ENCODE results near the gene SCLY.
"Not testable (repeated sequence)": the region's sequence is repeated elsewhere in the genome, so short reads cannot be mapped to it uniquely, and the experiment has no call there.

Gene SCLY

GRCh38 chr2:238106339-238106697 is 45.5 kb downstream of the SCLY start:
- no peaks in the 10 kb centered on the region for H3K36me3 ChIP-seq (ENCODE audit: insufficient read depth, low read length)
- H3K9me3 ChIP-seq (ENCODE audit: low read length): no peaks in the 10 kb centered on the region
- H2AFZ ChIP-seq (ENCODE audit: low read depth, low read length): no peak overlapping the region
- no peaks in the 10 kb centered on the region for H3K27me3 ChIP-seq (ENCODE audit: insufficient read depth, low read length)
- H3K4me3 ChIP-seq (ENCODE audit: low read length): no peak overlapping the region
- H3K4me1 ChIP-seq (ENCODE audit: insufficient read depth, low read length): peaks cover 16% of the 10 kb centered on the region

GRCh38 chr2:238106698-238107524 is 46.1 kb downstream of the SCLY start:
- no peaks in the 10 kb centered on the region for H3K27me3 ChIP-seq (ENCODE audit: insufficient read depth, low read length)
- H3K36me3 ChIP-seq (ENCODE audit: insufficient read depth, low read length): no peaks in the 10 kb centered on the region
- peaks cover 16% of the 10 kb centered on the region for H3K4me1 ChIP-seq (ENCODE audit: insufficient read depth, low read length)
- no peaks in the 10 kb centered on the region for H3K9me3 ChIP-seq (ENCODE audit: low read length)
- H3K4me3 ChIP-seq (ENCODE audit: low read length): no peak overlapping the region
- H2AFZ ChIP-seq (ENCODE audit: low read depth, low read length): no peak overlapping the region

- Histone ChIP-seq H3K4me1 (ENCODE audit: insufficient read depth, low read length) (peaks cover 16% of the 10 kb centered on the region), H3K9me3 (ENCODE audit: low read length) (no peaks in the 10 kb centered on the region)
Observed at GRCh38 chr2:238107525-238108422, 47.0 kb downstream of the SCLY start.

GRCh38 chr2:238108423-238109183 is 47.8 kb downstream of the SCLY start:
- no peak overlapping the region for H3K4me3 ChIP-seq (ENCODE audit: low read length)
- no peaks in the 10 kb centered on the region for H3K36me3 ChIP-seq (ENCODE audit: insufficient read depth, low read length)
- H3K9me3 ChIP-seq (ENCODE audit: low read length): no peaks in the 10 kb centered on the region
- no peaks in the 10 kb centered on the region for H3K27me3 ChIP-seq (ENCODE audit: insufficient read depth, low read length)
- H2AFZ ChIP-seq (ENCODE audit: low read depth, low read length): peak overlapping the region; percentile 17
- peaks cover 16% of the 10 kb centered on the region for H3K4me1 ChIP-seq (ENCODE audit: insufficient read depth, low read length)

More at GRCh38 chr2:238107525-238108422, 47.0 kb downstream of the SCLY start:
- Histone ChIP-seq H3K27me3 (ENCODE audit: insufficient read depth, low read length) (no peaks in the 10 kb centered on the region), H3K36me3 (ENCODE audit: insufficient read depth, low read length) (no peaks in the 10 kb centered on the region), H3K4me3 (ENCODE audit: low read length) (no peak overlapping the region), H2AFZ (ENCODE audit: low read depth, low read length) (no peak overlapping the region)

- no peak overlapping the region for H2AFZ ChIP-seq (ENCODE audit: low read depth, low read length)
- H3K4me3 ChIP-seq (ENCODE audit: low read length): no peak overlapping the region
- H3K36me3 ChIP-seq (ENCODE audit: insufficient read depth, low read length): no peaks in the 10 kb centered on the region
- H3K9me3 ChIP-seq (ENCODE audit: low read length): no peaks in the 10 kb centered on the region
- H3K27me3 ChIP-seq (ENCODE audit: insufficient read depth, low read length): peaks cover 3% of the 10 kb centered on the region
- peaks cover 7% of the 10 kb centered on the region for H3K4me1 ChIP-seq (ENCODE audit: insufficient read depth, low read length)
Observed at GRCh38 chr2:238113611-238114010, 52.8 kb downstream of the SCLY start.

- peaks cover 3% of the 10 kb centered on the region for H3K27me3 ChIP-seq (ENCODE audit: insufficient read depth, low read length)
- H3K9me3 ChIP-seq (ENCODE audit: low read length): no peaks in the 10 kb centered on the region
- H2AFZ ChIP-seq (ENCODE audit: low read depth, low read length): no peak overlapping the region
- no peaks in the 10 kb centered on the region for H3K36me3 ChIP-seq (ENCODE audit: insufficient read depth, low read length)
- no peak overlapping the region for H3K4me3 ChIP-seq (ENCODE audit: low read length)
- H3K4me1 ChIP-seq (ENCODE audit: insufficient read depth, low read length): no peaks in the 10 kb centered on the region
Observed at GRCh38 chr2:238114331-238114841, 53.6 kb downstream of the SCLY start.

GRCh38 chr2:238114851-238115660 is 54.3 kb downstream of the SCLY start:
- Histone ChIP-seq H3K36me3 (ENCODE audit: insufficient read depth, low read length) (no peaks in the 10 kb centered on the region), H3K4me3 (ENCODE audit: low read length) (no peak overlapping the region), H2AFZ (ENCODE audit: low read depth, low read length) (no peak overlapping the region), H3K27me3 (ENCODE audit: insufficient read depth, low read length) (peaks cover 7% of the 10 kb centered on the region), H3K9me3 (ENCODE audit: low read length) (no peaks in the 10 kb centered on the region), H3K4me1 (ENCODE audit: insufficient read depth, low read length) (no peaks in the 10 kb centered on the region)

- H3K27me3 ChIP-seq (ENCODE audit: insufficient read depth, low read length); H3K4me3 ChIP-seq (ENCODE audit: low read length); H3K4me1 ChIP-seq (ENCODE audit: insufficient read depth, low read length); H3K36me3 ChIP-seq (ENCODE audit: insufficient read depth, low read length); H2AFZ ChIP-seq (ENCODE audit: low read depth, low read length); H3K9me3 ChIP-seq (ENCODE audit: low read length): not testable (repeated sequence)
Observed at GRCh38 chr2:238115709-238116108, 54.9 kb downstream of the SCLY start.

- Histone ChIP-seq H2AFZ (ENCODE audit: low read depth, low read length) (no peak overlapping the region), H3K4me1 (ENCODE audit: insufficient read depth, low read length) (peaks cover 6% of the 10 kb centered on the region), H3K27me3 (ENCODE audit: insufficient read depth, low read length) (peaks cover 8% of the 10 kb centered on the region), H3K36me3 (ENCODE audit: insufficient read depth, low read length) (no peaks in the 10 kb centered on the region), H3K4me3 (ENCODE audit: low read length) (no peak overlapping the region), H3K9me3 (ENCODE audit: low read length) (no peaks in the 10 kb centered on the region)
Observed at GRCh38 chr2:238116298-238117198, 55.7 kb downstream of the SCLY start.

GRCh38 chr2:238117199-238118154 is 56.7 kb downstream of the SCLY start:
- Histone ChIP-seq H2AFZ (ENCODE audit: low read depth, low read length) (no peak overlapping the region), H3K27me3 (ENCODE audit: insufficient read depth, low read length) (peaks cover 8% of the 10 kb centered on the region), H3K4me1 (ENCODE audit: insufficient read depth, low read length) (peaks cover 6% of the 10 kb centered on the region), H3K9me3 (ENCODE audit: low read length) (no peaks in the 10 kb centered on the region), H3K36me3 (ENCODE audit: insufficient read depth, low read length) (no peaks in the 10 kb centered on the region), H3K4me3 (ENCODE audit: low read length) (no peak overlapping the region)

Data from neuron (in vitro differentiated cells).